Kidney epithelial cell (primary cell): ENCODE data around the gene ITPR3. TPM values are rescaled to one million over a fixed set of nuclear protein-coding genes. Genes with fewer than 3 reads are reported as not detected.

ENCODE experiments used
- DNase-seq: peaks from one replicate; pipeline ENCODE4 v3.0.0-alpha.2; 2010; ENCODE audit warnings: low read depth
- H3K27me3 ChIP-seq: 2 replicates; pipeline ENCODE4 v1.6.0; 2011; ENCODE audit warnings: low read length; ENCODE audit not compliant: control insufficient read depth, insufficient read depth
- H3K36me3 ChIP-seq: 2 replicates; pipeline ENCODE4 v1.5.1; 2011; ENCODE audit warnings: low read length; ENCODE audit not compliant: control insufficient read depth, insufficient read depth
- H3K4me3 ChIP-seq: 2 replicates; pipeline ENCODE4 v1.5.1; 2011; ENCODE audit warnings: low read depth, mild to moderate bottlenecking, control low read depth, low read length
- CTCF ChIP-seq: IDR thresholded peaks from 2 replicates; pipeline ENCODE4 v1.5.1; 2011; ENCODE audit warnings: mild to moderate bottlenecking, moderate library complexity, low read length, control low read depth, inconsistent platforms; ENCODE audit not compliant: insufficient read depth, poor library complexity, severe bottlenecking
- total RNA-seq: library from RNA; depleted of rRNA; stranded (reverse); fragments of >200 nt; gene quantifications from 2 replicates; pipeline ENCODE4 v1.2.3, GENCODE V29; 2015

Gene ITPR3
- total RNA-seq, 1 donor from 2014 or later = 147 TPM

GRCh38 chr6:33737267-33738026 lies 116.3 kb downstream of the ITPR3 start:
- no peaks in the 10 kb centered on the region for H3K36me3 ChIP-seq
- no peaks in the 10 kb centered on the region for H3K27me3 ChIP-seq
- DNase-seq = no peak
- no peak for TF ChIP-seq CTCF
- H3K4me3 ChIP-seq = no peak overlapping the region

GRCh38 chr6:33738153-33738552 lies 117.0 kb downstream of the ITPR3 start:
- TF ChIP-seq CTCF = no peak
- Histone ChIP-seq H3K27me3 (peaks cover 2% of the 10 kb centered on the region), H3K36me3 (no peaks in the 10 kb centered on the region), H3K4me3 (no peak overlapping the region)
- DNase-seq = no peak

GRCh38 chr6:33738879-33739278 lies 117.8 kb downstream of the ITPR3 start:
- H3K36me3 ChIP-seq = no peaks in the 10 kb centered on the region
- H3K27me3 ChIP-seq = peaks cover 2% of the 10 kb centered on the region
- DNase-seq = no peak
- no peak for TF ChIP-seq CTCF
- no peak overlapping the region for H3K4me3 ChIP-seq

GRCh38 chr6:33739571-33739970 lies 118.4 kb downstream of the ITPR3 start:
- Histone ChIP-seq H3K4me3 (no peak overlapping the region), H3K36me3 (no peaks in the 10 kb centered on the region), H3K27me3 (peaks cover 2% of the 10 kb centered on the region)
- no peak for DNase-seq
- no peak for TF ChIP-seq CTCF

- no peaks in the 10 kb centered on the region for H3K36me3 ChIP-seq
- TF ChIP-seq CTCF = no peak
- H3K4me3 ChIP-seq = no peak overlapping the region
- DNase-seq = no peak
- peaks cover 2% of the 10 kb centered on the region for H3K27me3 ChIP-seq
These were observed 119.1 kb downstream of the ITPR3 start for GRCh38 chr6:33740204-33740608.

GRCh38 chr6:33740794-33741193 lies 119.7 kb downstream of the ITPR3 start:
- no peak for TF ChIP-seq CTCF
- DNase-seq = no peak
- Histone ChIP-seq H3K27me3 (peaks cover 2% of the 10 kb centered on the region), H3K36me3 (no peaks in the 10 kb centered on the region), H3K4me3 (no peak overlapping the region)
